Gastroesophageal sphincter (tissue), 4 donors: Measurements from ENCODE around the gene FOXO3. TPM values are rescaled to one million over a fixed set of nuclear protein-coding genes. Genes with fewer than 3 reads are reported as not detected.

Experiments
- ATAC-seq: fragments of 150-250 bp; one replicate; pipeline ENCODE4 v1.9.1; 2016; ENCODE audit warnings: mild to moderate bottlenecking, moderate library complexity
- H3K27ac ChIP-seq, 4 donors: fragments of 200-600 bp; sonication (generic) in 3 of 4; 1 replicate in 3 of 4; 2 replicates in 1 of 4; pipeline ENCODE4 v1.5.1; 2016 to 2019
- H3K27me3 ChIP-seq: fragments of 200-600 bp; sonication (generic); one replicate; pipeline ENCODE4 v1.5.1; 2019
- H3K36me3 ChIP-seq, 2 donors: fragments of 200-600 bp; sonication (generic); one replicate each; pipeline ENCODE4 v1.5.1; 2019; ENCODE audit warnings: control low read depth in 1 of 2
- H3K4me1 ChIP-seq, 3 donors: fragments of 200-600 bp; sonication (generic); 1 replicate in 2 of 3; 2 replicates in 1 of 3; pipeline ENCODE4 v1.5.1; 2016 to 2019; ENCODE audit warnings: control low read depth in 2 of 3
- H3K4me3 ChIP-seq, 2 donors: fragments of 200-600 bp; sonication (generic); one replicate each; pipeline ENCODE4 v1.5.1; 2019; ENCODE audit warnings: mild to moderate bottlenecking in 1 of 2, moderate library complexity in 1 of 2
- H3K9me3 ChIP-seq, 3 donors: fragments of 200-600 bp; sonication (generic); one replicate each; pipeline ENCODE4 v1.5.1; 2017 to 2019; ENCODE audit warnings: control low read depth in 2 of 3
- EP300 ChIP-seq: sonication (generic); formaldehyde crosslinking; IDR thresholded peaks from one replicate; pipeline ENCODE4 v1.6.1; 2017; ENCODE audit warnings: antibody characterized with exemption, mild to moderate bottlenecking
- POLR2A ChIP-seq, 2 donors: fragments of 450-650 bp; IDR thresholded peaks; one replicate each; pipeline ENCODE4 v1.6.1; 2017; ENCODE audit warnings: antibody characterized with exemption in 2 of 2, mild to moderate bottlenecking in 2 of 2, moderate library complexity in 1 of 2
- POLR2AphosphoS5 ChIP-seq: sonication (generic); formaldehyde crosslinking; IDR thresholded peaks from one replicate; pipeline ENCODE4 v1.6.1; 2017; ENCODE audit warnings: antibody characterized with exemption
- WGBS, 2 donors: methylation state at CpG; one replicate each; pipeline ENCODE4 v1.1.5; 2018; ENCODE audit warnings: low coverage in 1 of 2; 5-methylcytosine and 5-hydroxymethylcytosine counted together
- total RNA-seq, 4 donors: library from RNA; depleted of rRNA; stranded (reverse); fragments of >200 nt; gene quantifications; one replicate each; pipeline ENCODE4 v1.1.0, GENCODE V29; 2016
- TF ChIP-seq, protein P1 (sequence below), 4 experiments: fragments of 200-600 bp in 2 of 4; fragments of 450-650 bp in 2 of 4; sonication (generic) in 1 of 4; IDR thresholded peaks; one replicate each; pipeline ENCODE4 v1.5.1; 2017 to 2019; ENCODE audit warnings: antibody characterized with exemption in 4 of 4, mild to moderate bottlenecking in 2 of 4, moderate library complexity in 2 of 4

FOXO3 gene
- total RNA-seq, 4 donors from 2014 or later, result 93.7 to 122 (median 114) TPM

DNA sequence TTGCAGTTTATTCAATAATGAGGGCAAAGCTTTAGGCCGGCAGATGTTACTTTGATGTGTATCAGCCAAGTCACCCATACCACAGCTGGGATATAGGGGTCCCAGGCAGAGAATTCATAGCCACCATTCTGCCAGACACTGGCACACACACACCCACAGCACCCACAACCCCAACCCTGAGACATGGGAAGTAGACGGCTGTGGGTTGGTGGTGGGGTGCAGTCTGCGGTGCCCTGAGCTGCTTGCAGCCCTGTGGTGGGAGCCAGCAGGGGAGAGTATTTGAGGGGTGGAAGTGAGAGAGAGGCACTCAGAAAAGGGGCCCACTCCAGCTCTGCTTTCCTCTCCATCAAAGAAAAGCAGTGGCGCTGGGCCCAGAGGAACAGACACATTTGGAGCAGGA is 125.3 kb downstream of the FOXO3 start:
- TF ChIP-seq POLR2AphosphoS5 (no peak), POLR2A (IDR thresholded peaks at IDR 0.05) (no peak), EP300 (no peak)
- TF ChIP-seq, protein P1, sequence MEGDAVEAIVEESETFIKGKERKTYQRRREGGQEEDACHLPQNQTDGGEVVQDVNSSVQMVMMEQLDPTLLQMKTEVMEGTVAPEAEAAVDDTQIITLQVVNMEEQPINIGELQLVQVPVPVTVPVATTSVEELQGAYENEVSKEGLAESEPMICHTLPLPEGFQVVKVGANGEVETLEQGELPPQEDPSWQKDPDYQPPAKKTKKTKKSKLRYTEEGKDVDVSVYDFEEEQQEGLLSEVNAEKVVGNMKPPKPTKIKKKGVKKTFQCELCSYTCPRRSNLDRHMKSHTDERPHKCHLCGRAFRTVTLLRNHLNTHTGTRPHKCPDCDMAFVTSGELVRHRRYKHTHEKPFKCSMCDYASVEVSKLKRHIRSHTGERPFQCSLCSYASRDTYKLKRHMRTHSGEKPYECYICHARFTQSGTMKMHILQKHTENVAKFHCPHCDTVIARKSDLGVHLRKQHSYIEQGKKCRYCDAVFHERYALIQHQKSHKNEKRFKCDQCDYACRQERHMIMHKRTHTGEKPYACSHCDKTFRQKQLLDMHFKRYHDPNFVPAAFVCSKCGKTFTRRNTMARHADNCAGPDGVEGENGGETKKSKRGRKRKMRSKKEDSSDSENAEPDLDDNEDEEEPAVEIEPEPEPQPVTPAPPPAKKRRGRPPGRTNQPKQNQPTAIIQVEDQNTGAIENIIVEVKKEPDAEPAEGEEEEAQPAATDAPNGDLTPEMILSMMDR (IDR thresholded peaks at IDR 0.05), result no peak
- no peak for ATAC-seq
- 85 to 100% methylated on average over 2 of the region's 4 CpGs for WGBS, 2 donors
- peaks cover 6 to 56% (median 9%) of the 10 kb centered on the region in 3 donors for H3K4me1 ChIP-seq
- H3K27ac ChIP-seq, result no peak overlapping the region
- H3K27me3 ChIP-seq, result no peaks in the 10 kb centered on the region
- no peaks in the 10 kb centered on the region for H3K9me3 ChIP-seq
- peaks cover 0 to 46% of the 10 kb centered on the region in 2 donors for H3K36me3 ChIP-seq
- H3K4me3 ChIP-seq, result no peak overlapping the region

DNA sequence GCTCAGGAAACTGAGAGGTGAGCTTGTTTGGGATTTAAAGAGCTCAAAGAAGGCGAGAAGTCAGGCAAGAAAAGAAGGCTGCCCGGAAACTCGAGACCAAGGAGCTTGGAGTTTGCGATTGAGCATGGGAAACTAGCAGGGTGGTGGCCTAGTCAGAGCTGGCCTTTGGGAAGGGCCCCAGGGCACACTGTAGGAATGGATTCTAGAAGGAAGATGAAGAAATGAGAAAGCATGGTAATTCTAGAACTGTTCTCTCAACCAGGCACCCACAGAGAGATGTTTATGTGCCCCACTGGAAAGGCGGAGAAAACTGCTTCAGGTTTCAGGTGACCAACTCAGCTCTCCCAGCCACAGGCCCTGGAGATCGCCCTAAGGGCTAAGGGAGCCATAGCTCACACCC is 126.2 kb downstream of the FOXO3 start:
- no peak for ATAC-seq
- no peak overlapping the region for H3K4me3 ChIP-seq
- TF ChIP-seq, protein P1 (IDR thresholded peaks at IDR 0.05), result no peak
- TF ChIP-seq POLR2AphosphoS5 (no peak), EP300 (no peak), POLR2A (IDR thresholded peaks at IDR 0.05) (no peak)
- H3K4me1 ChIP-seq, result peaks cover 6 to 56% (median 9%) of the 10 kb centered on the region in 3 donors
- WGBS, 2 donors, result 76 to 83% methylated on average over 5 of the region's 6 CpGs
- no peak overlapping the region for H3K27ac ChIP-seq
- H3K36me3 ChIP-seq, result peaks cover 0 to 46% of the 10 kb centered on the region in 2 donors
- H3K27me3 ChIP-seq, result no peaks in the 10 kb centered on the region
- no peaks in the 10 kb centered on the region for H3K9me3 ChIP-seq

DNA sequence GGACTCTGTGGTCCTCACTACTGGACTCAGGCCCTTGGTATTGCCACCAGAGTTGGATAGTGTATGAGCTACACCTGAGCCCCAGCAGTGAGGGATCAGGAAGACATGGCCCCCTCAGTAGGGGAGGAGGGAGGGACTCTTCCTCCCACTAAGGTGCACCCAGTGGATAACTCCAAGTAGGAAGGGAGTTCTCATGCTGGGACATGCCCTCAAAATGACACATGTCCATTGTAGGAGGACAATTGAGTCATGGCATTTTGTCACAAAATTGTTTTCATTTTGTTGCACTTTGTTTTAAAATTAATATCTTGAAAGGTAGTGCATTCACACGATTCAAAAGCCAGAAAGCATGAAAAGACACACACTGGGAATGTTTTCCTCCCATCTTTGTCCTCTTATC is 127.2 kb downstream of the FOXO3 start:
- no peak for TF ChIP-seq POLR2AphosphoS5
- TF ChIP-seq, protein P1 (IDR thresholded peaks at IDR 0.05), result no peak
- no peak for TF ChIP-seq EP300
- no peak for TF ChIP-seq POLR2A (IDR thresholded peaks at IDR 0.05)
- 78 to 91% methylated on average over 1 of the region's 1 CpG for WGBS, 2 donors
- no peaks in the 10 kb centered on the region for H3K9me3 ChIP-seq
- no peaks in the 10 kb centered on the region for H3K27me3 ChIP-seq
- peaks cover 0 to 40% of the 10 kb centered on the region in 2 donors for H3K36me3 ChIP-seq
- no peak for ATAC-seq
- peaks cover 6 to 56% (median 9%) of the 10 kb centered on the region in 3 donors for H3K4me1 ChIP-seq
- no peak overlapping the region for H3K4me3 ChIP-seq
- H3K27ac ChIP-seq, result no peak overlapping the region

DNA sequence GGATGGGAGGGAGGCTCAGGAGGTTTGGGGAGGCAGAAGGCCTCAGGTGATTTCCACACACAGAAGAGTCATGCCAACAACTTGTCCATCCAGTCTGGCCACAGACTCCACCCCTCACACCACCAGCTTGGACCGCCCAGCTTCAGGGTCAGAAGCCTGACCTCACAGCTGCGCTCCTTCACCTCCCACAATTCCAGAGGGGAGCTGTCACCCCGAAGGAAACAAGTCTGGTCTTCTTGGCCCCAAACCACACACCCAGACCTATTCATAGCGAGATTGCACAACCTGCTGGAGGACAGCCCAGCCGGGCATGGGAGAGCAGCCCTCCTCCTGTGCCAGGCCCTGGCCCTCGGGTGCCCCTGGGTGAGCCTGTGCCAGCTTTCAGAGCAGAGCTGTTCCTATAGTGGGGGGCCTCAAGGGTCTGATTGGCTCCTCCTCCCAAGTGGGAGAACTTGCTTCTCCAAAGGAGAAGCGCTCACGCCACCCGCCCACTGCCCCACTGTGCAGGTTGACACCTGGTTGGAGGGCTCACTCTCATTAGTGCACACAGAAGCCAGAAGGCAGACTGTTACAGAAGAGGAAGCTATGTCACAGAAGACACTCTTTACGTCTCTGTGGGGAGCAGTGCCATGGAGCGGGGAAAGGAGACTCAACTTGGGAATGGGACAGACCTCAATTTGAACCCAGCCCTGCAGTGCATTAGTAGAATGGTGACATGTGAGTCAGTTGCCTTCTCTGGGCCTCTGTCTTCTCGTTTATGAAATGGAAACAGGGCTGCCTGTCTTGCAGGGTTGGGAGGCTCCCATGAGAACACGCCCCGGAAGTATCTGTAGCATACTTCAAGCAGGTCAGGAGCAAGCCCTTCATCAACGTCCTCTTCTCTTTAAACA is 128.8 kb downstream of the FOXO3 start:
- WGBS, 2 donors, result 48 to 100% methylated on average over 2 to 5 of the region's 15 CpGs
- no peak for TF ChIP-seq EP300
- peak; percentile 99 for TF ChIP-seq POLR2AphosphoS5
- no peak for TF ChIP-seq POLR2A (IDR thresholded peaks at IDR 0.05)

DNA sequence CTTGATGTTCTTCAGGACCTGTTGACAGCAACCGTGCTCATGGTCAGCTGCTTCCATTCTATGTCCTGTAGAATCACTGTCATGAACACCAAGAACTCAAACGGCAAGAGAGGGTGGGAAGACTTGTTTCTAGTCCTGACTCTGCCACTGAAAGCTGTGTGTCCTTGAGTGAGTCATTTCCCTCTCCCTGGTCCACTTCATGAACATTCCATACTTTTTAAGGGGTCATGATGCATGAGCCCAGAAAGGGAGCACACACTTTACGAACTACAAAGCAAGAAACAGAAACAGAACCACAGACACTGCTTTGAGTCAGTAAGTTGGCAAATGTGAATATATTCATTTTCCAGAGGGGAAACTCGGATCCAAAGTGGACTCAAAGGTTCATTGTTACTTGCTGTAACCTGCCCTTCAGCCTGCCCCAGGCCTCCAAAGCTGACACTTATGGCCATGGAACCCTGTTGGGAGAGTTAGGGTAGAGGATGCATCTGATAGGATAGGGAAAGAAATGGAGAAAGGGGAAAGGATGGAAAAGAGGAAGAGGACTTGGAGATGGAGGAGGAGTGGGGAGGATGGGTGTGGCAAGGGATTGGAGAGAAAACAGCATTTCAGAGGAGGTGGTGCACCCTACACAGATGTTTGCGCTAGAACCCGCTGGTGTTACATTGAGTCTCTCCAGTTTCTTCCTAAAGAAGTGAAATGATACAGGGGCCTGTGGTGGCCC is 129.8 kb downstream of the FOXO3 start:
- H3K9me3 ChIP-seq, result no peaks in the 10 kb centered on the region
- H3K4me3 ChIP-seq, result no peak overlapping the region
- WGBS, 2 donors, result 85 to 93% methylated on average over 2 to 6 of the region's 6 CpGs
- TF ChIP-seq, protein P1 (IDR thresholded peaks at IDR 0.05), result no peak
- TF ChIP-seq POLR2AphosphoS5, result no peak
- TF ChIP-seq POLR2A (IDR thresholded peaks at IDR 0.05), result no peak
- no peak for TF ChIP-seq EP300
- no peak for ATAC-seq
- H3K27me3 ChIP-seq, result no peaks in the 10 kb centered on the region
- peaks cover 6 to 43% (median 9%) of the 10 kb centered on the region in 3 donors for H3K4me1 ChIP-seq
- H3K27ac ChIP-seq, result peak overlapping the region in 2 of 4 donors; percentile 8 to 69
- H3K36me3 ChIP-seq, result peaks cover 0 to 46% of the 10 kb centered on the region in 2 donors

More for the DNA sequence above, 128.8 kb downstream of the FOXO3 start:
- Histone ChIP-seq H3K4me1 (peaks cover 6 to 52% (median 9%) of the 10 kb centered on the region in 3 donors), H3K36me3 (peaks cover 0 to 40% of the 10 kb centered on the region in 2 donors), H3K9me3 (no peaks in the 10 kb centered on the region), H3K27me3 (no peaks in the 10 kb centered on the region), H3K27ac (peak overlapping the region in 3 of 4 donors; percentile 56 to 69 (median 63)), H3K4me3 (no peak overlapping the region)
- ATAC-seq, result peak; percentile 94
